OCI-M1 (cell line): Measurements from ENCODE around the gene SMAD6.

Experiments
- DNase-seq: peaks from one replicate; lab custom pipeline; 2025; lab: John Stamatoyannopoulos, UW

SMAD6 gene

DNA sequence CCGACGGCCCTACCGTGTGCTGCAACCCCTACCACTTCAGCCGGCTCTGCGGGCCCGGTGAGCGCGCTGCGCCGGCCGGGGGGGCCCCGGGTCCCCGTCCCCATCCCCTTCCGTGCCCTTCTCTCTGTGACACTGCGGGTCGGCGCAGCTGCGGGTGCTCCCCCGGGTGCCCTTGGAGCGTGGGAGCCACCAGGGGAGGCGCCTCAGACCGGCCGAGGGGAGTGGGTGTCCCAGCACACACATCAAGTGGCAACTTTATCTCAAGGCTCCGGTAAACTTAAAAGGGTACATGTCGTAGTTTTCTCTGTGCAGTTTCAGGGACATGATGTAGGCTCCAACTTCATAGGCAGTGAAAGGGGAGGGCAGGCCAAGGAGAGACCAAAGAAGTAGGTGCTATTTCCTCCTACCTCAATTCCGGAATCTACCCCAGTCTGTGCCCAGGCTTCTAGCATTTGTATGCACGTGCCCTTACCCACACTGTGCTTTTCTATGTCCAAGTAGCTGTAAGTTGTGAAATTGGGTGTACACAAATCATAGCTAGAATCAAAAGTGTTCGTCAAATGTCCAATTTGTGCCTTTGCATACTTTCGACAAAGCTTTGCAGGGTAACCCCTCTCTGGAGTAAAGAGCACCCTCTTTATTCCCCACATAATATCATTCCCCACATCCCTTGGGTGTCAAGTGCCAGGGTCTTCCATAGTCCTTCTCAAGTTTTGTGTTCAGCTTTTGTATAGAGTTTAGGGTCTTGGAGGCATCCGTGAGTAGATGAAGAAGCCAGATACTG lies 2.2 kb downstream of the SMAD6 start:
- peak; percentile 40 for DNase-seq

DNA sequence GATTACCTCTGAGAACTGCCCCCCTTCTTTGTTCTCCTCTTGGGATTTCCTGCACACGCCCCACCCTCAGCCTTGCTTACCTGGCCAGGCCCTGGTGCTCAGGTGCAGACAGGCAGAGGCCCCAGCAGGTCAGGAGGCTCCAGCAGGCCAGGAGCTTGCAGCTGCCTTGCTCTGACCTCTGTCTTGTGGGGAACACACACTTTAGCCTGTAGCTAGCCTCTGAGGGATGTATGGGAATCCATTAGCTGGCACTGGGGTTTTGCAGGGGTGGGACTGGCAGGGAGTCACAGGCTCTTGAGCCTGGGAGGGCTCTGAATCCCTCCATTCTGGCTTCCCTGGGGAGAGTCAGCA lies 2.7 kb downstream of the SMAD6 start:
- no peak for DNase-seq

DNA sequence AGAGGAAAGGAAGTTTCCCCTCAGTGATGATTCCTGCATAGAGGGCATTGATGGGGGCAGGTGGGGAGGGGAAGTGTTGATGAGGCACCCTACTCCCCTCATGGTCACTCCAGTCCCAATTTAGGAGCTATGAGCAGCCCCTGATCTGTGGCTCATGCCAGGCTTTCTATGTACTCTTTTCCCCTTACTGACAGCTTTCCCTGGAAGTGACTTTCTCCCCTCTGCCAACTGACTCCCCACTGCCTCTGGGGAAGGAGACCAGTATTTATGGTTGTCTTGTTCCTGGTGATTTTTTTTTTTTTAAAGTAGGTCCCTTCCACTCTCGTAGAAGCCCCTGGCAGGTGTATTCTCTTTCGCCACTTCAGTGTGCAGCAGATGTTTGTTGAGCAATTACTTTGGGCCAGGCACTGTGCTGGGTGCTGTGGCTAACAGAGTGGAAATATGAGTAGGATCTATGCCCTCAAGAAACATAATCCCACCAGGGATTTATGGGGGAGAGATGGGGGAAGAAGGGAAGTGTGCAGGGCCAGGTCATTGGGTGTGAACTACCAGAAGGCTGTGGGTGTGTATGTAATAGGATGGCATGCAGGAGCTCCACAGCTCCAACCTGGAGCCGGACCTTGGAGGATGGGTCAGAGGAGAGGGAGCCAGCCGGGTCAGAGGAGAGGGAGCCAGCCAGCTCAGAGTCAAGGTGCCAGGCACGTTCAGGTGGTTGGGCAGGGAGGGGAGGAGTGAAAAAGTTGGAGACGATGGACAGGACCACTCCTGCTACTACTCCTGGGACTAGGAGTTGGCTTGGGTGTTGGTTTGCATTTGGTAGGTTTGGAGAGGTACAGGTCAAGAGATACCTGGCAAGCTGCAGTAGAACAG lies 3.5 kb downstream of the SMAD6 start:
- no peak for DNase-seq

DNA sequence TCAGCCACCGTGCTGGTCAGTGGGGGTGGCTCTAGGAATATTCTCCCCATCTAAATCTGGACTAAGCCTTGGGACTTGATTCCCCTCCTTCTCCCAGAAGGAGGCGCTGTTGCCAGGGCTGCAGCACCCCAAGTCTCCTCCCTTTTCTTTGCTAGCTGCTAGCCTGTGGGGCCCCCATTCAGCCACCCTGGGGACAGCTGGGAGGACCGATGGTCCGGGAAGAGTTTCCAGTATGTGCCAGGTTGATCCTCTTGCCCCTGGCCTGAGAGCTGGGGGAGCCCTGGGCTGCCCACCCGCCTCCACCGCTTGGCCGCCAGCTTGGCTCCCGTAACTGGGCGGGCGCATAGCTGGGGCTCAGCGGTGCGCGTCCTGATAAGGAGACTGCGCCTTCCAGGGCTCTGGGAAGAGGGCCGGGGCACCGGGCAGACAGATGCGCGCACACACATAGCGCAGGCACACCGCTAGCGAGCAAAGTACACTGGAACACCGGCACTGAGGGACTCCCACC lies 4.2 kb downstream of the SMAD6 start:
- DNase-seq: peak; percentile 47

DNA sequence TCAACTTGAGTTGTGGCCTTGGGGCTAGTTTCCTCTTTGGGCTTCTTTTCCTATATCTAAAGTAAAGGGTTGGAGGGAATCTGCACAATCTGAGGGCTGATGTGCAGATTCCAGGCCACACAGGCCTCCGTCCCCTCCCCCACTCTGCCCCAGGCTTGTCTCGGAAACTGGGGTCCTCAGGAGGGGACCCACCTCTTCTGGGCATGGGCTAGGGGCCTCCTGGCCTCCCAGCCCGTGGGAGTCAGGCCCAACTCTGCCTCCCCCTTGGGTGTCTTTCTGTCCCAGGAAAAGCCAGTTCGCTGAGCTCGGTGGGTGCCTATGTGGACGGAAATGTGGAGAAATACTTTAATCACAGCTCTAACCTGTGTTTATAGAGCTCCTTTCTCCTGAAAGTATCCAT lies 4.8 kb downstream of the SMAD6 start:
- peak; percentile 29 for DNase-seq

DNA sequence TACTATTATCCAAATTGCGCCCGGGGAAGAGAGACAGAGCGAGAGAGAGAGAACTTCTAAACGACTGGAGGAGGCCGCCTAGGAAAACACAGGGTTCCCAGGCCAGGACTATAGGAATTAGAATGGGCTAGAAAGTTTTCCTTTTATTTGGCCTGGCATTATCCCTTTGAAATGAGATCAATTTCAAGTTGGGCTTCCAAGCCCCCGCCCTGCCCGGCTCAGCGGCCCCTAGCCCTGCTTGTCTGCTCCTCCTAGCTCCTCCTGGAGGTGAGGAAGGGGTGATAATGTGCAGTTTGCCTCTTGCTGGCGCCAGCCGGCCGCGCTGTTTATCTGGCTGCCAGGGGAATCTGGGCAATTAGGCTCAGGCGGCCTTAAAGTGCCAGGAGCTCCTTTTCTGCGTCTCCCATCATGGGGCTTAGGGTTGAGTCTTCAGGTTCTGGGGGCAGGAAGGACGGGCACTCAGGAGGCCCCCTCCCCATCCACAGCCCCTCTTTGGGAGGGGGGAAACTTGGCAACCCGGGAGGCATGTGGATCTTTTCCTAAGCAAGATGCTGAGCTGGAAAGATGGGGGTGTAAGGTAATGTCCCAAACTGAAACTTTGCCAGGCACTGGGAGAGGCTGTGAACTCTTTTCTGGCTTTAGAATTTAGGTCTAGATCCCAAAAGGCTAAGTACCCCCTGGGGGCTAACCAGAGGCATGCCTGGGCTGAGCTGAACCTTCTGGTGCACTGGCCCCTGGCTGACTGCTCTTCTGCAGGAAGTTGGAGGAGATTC lies 5.5 kb downstream of the SMAD6 start:
- peak; percentile 65 for DNase-seq

DNA sequence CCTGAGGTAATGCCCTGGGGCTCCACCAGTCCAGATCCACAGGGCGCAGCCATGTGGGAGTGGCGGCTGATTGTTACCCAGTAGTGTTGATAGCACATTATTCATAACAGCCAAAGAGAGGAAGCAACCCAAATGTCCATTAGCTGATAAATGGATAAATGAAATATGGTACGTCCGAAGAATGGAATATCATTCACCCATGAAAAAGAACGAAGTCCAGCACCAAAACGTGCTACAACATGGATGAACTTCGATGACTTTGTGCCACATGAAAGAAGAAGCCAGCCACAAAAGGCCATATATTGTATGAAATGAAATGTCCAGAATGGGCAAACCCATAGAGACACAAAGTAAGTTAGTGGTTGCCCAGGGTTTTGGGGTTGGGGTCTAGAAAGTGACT lies 6.4 kb downstream of the SMAD6 start:
- no peak for DNase-seq

DNA sequence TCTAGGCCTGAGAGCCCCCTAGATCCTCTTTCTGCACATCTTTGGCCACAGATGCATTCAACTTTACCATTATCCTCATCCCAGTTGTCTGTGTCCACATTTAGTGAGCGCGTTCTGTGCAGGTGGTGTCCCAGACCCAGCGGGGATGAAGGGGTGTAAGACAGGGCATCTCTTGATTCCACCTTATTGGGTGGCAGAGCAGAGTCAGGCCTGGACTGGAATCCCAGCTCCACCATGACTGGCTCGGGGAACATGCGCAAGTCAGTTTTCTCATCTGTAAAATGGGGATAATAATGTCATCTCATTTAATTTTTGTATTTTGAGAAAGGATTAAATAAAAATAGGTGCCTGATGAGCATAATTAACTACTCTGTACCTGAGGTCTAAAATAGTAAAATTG lies 7.8 kb downstream of the SMAD6 start:
- DNase-seq: no peak

DNA sequence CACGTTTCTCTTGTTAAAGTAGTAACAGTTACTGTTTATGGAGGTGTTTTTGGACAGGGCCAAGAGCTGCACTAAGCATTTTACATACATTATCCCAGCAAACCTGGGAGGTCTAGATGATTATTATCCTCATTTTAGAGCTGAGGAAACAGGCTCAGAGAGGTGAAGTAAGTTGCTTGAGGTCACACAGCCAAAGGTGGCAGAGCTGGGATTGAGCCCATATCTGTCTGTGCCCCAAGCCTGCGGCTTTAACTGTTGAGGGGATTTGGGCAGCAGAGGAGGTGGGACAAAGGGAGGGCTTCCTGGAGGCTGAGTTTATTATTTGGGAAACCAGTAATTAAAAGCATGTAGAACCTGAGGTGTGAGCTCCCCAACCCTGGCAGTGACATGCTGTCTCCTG lies 9.2 kb downstream of the SMAD6 start:
- DNase-seq: no peak

DNA sequence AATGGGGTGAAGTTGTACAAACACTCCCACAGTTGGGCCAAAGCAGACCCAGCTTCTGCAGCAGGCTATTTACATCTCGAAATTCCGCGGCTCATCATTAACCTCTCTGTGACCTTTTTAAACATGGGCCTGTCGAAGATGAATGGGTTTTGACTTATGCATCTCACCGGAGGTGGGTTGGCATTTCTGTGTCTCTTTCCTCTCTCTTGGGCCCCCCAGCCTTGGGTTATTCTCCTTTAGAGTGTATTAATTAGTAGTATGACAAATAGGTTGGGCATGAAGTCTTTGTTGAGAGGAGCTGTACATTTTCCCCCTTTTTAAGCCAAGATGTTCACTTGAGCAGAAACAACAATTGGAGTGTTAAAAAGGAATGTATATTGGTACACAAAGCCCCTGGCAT lies 9.8 kb downstream of the SMAD6 start:
- DNase-seq: no peak

DNA sequence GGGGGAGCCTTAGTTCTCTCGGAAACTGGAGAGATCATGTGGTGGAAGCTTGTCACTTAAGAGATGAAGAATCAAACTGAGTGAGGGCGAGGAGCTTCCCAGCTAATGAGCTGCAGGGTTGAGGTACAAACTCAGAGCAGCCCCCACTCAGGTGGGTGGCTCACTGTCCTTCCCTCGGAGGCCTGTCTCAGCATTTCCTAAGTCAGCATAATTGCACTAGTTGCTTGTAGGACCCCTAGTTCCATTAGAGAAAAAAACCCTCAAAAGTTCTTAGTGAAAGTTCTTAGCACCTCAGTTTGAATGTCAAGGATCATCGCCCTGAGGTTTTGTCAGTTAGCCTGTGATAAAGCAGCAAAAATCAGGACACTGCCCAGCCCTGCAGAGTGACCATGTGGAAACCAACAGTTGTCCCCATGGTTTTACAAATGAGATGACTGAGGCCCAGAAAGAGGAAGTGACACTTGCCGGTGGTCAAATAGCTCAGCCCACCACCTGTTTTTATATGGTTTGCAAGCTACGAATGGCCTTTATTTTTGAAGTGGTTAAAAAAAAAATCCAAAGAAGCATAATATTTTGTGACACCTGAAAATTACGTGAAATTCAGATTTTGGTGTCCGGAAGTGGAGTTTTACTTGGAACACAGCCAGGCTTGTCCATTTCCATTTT lies 11.9 kb downstream of the SMAD6 start:
- peak; percentile 72 for DNase-seq

DNA sequence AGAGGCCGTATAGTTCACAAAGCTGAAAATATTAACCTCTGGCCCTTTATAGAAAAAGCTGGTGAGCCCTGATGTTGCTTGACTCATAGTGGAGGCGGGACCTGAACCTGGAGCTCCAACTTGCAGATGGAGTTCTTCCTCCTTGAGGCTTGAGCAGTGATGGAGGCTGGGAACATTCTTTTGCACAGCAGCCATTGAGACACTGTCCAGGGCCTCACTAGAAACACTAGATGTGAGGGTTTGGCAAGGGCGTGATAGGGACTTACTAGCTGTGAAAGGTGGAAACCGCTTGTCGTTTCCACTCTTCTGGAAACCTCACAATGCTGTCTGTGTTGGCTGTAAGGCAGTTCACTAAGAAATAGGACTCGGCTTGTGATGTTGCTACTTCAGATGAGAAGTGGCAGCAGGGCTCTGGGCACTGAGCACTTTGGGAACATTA lies 12.5 kb downstream of the SMAD6 start:
- DNase-seq: no peak

DNA sequence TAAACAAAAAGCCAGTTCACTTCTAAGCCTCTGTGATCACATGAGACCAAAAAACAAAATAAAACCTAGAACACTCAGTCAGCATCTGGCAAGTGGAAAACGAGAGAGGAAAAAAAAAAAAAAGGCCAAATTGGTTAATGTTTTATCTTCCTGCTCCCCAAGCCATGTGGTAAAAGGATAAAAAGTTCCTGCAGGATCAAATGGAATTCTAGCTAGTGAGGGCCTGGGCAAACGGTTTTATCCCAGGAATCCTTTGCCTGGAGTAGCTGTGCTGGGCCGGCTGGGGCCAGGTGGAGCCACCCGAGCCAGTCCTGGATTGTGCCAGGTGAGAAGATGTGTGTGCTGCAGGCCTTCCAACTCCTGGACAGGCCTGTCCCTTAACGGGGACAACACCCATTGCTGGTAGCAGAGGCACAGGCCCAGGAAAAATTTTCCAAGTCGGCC lies 13.2 kb downstream of the SMAD6 start:
- no peak for DNase-seq

DNA sequence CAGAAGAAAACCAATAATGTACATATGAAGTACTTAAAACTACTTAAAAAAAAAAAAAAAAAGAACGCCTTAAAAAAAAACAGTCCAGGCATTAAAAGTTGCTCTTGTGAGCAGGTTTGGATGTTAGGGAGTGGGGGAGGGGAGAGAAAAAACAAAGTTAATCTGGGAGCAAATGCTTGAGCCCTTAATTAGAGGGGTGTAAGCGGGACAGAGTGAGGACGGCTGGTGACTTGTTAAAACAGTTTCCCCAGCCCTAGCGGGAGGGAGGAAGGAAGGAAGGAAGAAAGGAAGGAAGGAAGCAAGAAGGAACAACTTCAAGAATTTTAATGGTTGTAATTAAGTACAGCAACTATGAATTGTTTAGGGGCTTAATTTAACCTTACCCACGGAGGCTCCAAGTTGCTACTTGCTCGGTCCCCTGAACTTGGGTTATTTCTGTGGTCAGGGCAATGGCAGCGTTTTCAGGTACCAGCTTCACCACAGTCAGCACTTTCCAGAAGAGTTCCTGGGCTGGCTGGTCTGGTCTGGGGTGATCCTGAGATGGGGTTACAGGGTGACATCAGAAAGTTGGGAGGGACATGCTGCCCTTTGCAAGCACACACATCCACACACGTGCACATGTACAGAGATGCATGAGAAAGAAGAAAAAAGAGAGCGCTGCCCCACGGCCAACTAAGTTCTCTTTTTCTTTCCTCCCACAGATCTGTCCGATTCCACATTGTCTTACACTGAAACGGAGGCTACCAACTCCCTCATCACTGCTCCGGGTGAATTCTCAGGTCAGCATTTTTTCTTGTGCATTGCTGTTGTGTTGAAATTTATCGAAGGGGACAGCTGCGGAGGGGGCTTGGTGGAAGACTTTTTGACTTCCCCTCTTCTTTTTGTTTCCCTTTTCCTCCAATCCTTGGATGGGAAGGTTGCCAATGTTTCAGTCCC lies 14.0 kb downstream of the SMAD6 start:
- no peak for DNase-seq

DNA sequence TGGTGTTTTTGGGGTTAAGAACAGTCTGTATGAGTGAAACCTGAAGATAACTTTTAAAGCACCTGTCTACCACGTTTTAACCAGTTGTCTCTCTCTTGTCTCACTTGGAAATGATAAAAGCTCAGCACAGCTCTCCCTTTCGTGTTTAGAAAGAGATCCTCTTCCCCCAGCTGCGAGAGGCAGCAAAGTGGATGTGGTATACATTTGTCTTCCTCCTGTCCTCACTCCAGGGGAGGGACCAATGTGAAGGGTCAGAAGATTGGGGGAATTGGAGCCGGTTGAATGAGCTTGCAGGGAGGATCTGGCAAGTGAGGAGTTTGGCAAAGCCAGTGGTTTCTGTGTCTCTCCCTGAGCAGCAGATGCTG lies 14.6 kb downstream of the SMAD6 start:
- no peak for DNase-seq

DNA sequence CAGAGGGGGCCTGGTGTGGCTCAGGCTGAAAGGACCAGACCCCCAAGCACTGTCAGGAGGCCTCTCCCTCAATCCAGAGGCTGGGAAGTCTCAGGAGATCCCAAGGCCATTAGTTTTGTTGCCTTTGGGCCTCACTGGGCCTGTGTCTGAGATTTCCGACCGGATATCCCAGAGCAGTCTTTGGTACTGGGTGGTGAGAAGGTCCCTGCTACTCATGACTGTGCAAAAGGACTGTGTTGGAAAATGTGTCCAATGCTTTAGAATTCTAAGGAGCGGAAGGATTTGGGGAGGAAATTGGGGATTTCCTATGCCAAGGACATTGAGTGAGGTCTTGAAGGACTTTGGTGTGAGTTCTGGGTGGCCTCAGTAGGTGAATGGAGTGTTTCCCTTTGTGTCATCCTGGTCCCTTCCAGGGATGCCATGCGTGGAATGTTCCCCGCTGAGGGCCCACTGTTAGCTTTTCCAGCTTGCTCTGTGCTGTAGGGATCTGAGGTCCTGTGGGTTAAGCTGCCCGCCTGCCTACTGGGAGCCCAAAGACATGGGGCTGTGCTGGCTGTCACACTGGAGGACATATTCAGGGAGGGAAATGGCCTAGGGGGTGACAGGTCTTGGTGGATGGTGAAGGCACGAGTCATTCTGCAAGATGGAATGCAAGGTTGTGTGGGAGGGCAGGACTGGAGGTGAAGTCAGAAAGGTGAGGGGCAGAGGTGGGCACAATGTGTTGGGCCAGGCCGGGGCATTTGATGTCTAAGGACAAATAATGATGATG lies 16.4 kb downstream of the SMAD6 start:
- no peak for DNase-seq

DNA sequence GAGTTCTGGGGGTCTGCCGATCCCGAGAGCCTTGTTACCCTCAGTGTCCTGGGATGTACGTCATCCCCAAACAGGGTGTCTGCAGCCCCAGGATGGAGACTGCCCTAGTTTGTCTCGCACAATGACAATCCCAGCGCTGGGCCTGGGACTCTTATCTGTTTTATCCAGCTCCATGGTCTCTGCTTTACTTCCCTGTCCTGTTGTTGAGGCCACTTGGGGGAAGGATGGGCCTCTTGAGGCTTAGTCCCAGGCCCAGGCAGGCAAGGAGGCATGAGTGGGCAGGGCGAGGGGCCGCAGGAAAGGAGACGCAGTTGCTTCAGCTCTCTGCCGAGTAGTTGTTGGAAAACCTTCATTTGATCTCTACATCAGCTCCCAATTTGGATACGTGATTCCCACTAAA lies 17.4 kb downstream of the SMAD6 start:
- peak; percentile 30 for DNase-seq

DNA sequence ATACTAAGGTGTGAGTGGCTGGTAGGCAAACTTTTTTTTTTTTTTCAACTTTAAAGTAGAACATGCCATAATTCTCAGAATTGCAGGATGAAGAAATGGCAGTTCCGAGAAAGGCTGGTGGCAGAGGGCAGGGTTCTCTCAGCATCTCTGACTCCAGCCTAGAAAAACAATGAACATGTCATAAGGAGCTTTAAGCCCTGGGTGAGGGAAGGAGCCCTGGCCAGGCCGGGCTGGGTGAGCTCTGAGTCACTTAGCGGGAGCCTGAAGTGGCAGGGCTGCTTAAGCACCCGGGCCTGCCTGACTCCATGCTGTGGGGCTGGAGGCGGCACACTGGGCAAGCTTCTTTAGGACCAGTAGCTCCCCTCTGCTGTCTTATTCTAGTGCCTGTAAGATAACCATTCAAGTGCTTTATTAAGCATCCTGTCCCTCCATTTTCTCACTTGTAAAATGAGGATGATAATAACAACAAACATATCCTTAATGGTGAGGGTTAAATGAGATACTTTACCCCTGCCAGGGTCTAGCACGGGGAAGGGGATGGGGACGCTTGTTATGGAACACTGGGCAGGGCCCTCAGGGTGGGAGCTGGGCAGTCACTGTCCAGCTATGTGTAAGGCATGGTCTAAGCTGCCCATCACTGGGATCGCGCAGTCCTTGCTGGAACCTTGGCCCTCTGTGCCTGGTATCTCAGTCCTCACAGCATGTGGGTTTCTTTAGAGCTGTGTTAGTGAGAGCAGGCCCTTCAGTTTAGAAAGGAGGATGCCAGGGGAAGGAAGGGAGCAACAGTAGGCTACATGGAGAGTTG lies 18.4 kb downstream of the SMAD6 start:
- DNase-seq: peak; percentile 75

DNA sequence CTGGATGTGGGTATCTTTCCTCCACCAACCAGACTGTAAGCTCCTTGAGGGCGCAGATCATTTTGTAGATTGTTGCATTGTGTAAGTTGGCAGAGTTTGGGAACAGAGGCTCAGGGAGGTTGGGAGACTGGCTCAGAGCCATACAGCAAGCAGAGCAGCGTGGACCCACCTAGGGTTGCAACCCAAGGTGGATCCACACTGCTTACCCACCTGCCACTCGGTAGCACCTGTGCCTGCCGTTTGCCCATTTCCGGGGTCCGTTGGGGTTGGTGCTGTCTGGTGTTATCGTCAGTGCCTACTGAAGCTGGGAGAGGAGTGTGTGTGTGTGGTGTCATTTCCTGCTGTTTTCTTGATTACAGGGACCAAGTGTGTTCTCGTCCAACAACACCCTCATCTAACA lies 19.0 kb downstream of the SMAD6 start:
- no peak for DNase-seq
